ENCODE measurements around the gene KCNT2. TPM values are rescaled to one million over a fixed set of nuclear protein-coding genes. Genes with fewer than 3 reads are reported as not detected.
A peak's percentile ranks its signal among the peaks of the same experiment; 100 is the strongest.
"Not testable (repeated sequence)": the region's sequence is repeated elsewhere in the genome, so short reads cannot be mapped to it uniquely, and the experiment has no call there.

The KCNT2 gene
- total RNA-seq: not detected

DNA sequence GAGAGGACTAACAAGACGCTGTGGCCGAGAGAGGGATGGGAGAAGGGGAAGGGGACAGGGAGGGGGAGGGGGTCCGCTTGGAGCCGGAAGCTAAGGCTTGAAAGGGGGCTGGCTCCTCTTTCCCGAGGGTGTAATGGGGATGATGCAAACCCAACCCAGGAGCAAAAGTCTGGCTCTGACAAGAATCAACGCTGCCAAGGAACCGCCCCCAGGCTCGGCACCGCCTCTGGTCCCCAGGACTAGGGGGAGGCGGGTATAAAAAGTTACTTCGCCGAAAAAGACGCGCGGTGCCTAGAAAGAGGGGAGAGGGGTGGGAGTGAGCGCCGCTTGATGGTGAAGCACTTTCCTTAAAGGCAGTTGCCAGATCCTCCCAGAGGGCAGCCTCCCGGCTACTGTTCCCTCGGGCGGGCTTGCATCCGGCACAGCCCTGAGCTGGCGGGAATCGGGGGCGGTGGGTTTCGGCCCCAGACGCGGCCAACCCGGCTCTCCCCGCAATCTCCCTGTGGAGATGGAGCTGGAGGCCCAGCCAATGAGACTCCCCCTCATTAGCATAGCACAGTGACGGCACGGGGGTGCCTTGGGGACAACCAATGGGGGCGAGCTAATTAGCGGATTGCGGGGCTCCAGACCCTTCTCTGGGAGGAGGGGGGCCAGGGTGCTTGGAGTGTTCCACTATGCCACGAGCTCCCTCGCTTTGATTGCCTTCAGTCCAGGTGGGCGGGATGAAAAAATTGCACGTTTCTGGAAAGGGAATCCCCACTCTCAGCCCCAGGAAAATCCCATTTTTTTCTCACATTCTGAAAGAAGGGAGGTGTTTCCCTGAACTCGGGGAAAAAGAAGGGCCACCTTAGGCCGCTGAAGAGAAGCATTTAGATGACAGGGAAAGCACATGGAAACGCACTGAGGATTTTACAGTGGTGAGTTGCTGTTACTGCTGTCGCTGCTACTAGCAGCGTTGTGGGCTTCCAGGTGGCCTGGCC, at the start of gene KCNT2:
KCNT2 (minus strand) TSS at position 51 of the 980 bp plus-strand sequence. CDS start 131 bp downstream, outside the sequence.
- ATAC-seq: peak; percentile 33
- H3K36me3 Mint-ChIP-seq: no peaks in the 10 kb centered on the region
- peak within 1 kb of the TSS; percentile 53 for H3K4me3 Mint-ChIP-seq
- no peak within 1 kb of the TSS for H3K27ac Mint-ChIP-seq
- H3K4me1 Mint-ChIP-seq: peaks cover 6% of the 10 kb centered on the region
- DNase-seq: no peak
- peaks cover 61% of the 10 kb centered on the region for H3K27me3 Mint-ChIP-seq
- H3K9me3 Mint-ChIP-seq (ENCODE audit: low read depth): no peaks in the 10 kb centered on the region
- CTCF ChIA-PET: interaction anchor here (1.1 kb wide), 1 partner anchor 18 kb away, joined by 3 read pairs; no protein-coding TSS in a partner anchor

DNA sequence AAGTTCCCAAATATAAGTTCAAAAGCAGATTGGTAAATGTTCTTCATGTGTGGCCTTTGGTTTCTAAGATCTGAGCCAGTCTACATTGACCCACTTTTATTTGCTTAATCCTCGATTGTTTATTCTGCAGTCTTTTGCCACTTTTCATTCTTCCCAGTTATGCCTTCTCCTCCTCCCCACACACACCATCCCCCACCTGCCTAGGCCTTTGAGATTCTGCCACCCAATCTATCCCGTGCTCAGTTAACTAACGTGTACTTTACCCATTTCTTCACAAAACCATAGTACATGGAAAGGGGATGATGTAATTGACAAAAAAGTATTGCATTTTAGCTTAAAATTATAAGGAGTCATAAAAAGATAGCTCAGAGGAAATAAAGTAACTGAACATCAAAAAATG, 47.3 kb upstream of the KCNT2 start:
- CTCF ChIA-PET: no interaction called here
- Mint-ChIP-seq H3K4me3 (no peak overlapping the region), H3K9me3 (ENCODE audit: low read depth) (no peaks in the 10 kb centered on the region), H3K27ac (no peak overlapping the region), H3K4me1 (peaks cover 23% of the 10 kb centered on the region), H3K27me3 (no peaks in the 10 kb centered on the region), H3K36me3 (no peaks in the 10 kb centered on the region)
- no peak for DNase-seq
- no peak for ATAC-seq

DNA sequence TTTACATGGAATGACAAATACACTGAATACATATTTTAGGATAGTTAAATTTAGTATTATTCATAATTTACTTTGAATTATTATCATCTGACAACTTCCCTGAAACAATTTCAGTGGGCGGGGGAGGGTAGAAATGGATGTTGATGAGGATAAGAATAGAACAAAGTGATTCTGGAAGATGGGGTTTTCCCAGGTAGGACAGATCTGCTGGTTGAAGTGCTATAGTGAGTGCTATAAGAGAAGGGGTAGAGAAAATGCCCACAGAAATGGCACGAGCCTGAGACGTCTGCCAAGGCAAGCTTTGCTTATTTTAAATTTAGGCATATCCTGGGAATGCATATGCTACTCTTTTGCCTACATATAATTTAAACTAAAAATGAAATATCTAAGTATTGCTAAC, 46.8 kb upstream of the KCNT2 start:
- H3K4me1 Mint-ChIP-seq: peaks cover 20% of the 10 kb centered on the region
- DNase-seq (no peak), ATAC-seq (no peak)
- no peak overlapping the region for H3K4me3 Mint-ChIP-seq
- H3K9me3 Mint-ChIP-seq (ENCODE audit: low read depth): no peaks in the 10 kb centered on the region
- H3K36me3 Mint-ChIP-seq: no peaks in the 10 kb centered on the region
- H3K27ac Mint-ChIP-seq: no peak overlapping the region
- CTCF ChIA-PET: no interaction called here
- no peaks in the 10 kb centered on the region for H3K27me3 Mint-ChIP-seq

DNA sequence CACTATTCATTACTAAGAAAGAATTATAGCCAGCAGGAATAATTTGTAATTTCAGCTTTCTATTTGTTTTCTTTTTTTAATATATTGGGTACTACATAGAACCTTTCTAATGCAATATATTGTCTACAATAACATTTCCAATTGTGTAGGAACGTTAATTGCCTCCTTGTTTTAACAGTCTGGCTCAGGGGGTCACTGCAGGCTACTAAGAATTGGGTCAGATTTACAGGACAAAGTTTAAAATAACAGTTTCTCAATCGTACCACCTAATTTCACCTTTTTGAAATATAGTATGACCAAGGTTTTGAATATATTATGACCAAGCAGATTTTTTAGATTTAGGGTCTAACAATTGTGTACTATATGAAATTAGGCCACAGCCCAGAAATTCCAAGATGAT, 46.0 kb upstream of the KCNT2 start:
- Mint-ChIP-seq H3K9me3 (ENCODE audit: low read depth) (no peaks in the 10 kb centered on the region), H3K4me1 (peaks cover 22% of the 10 kb centered on the region), H3K36me3 (no peaks in the 10 kb centered on the region), H3K27me3 (no peaks in the 10 kb centered on the region), H3K4me3 (no peak overlapping the region), H3K27ac (no peak overlapping the region)
- CTCF ChIA-PET: no interaction called here
- ATAC-seq (no peak), DNase-seq (no peak)

- CTCF ChIA-PET: interaction anchor here (1.7 kb wide), 1 partner anchor 9 kb away, joined by 5 read pairs; no protein-coding TSS in a partner anchor
- peaks cover 22% of the 10 kb centered on the region for H3K4me1 Mint-ChIP-seq
- no peaks in the 10 kb centered on the region for H3K9me3 Mint-ChIP-seq (ENCODE audit: low read depth)
- DNase-seq (no peak), ATAC-seq (peak; percentile 71)
- H3K27me3 Mint-ChIP-seq: peaks cover 4% of the 10 kb centered on the region
- H3K27ac Mint-ChIP-seq: peak within 1 kb of the TSS; percentile 58
- H3K4me3 Mint-ChIP-seq: peak within 1 kb of the TSS; percentile 72
- no peaks in the 10 kb centered on the region for H3K36me3 Mint-ChIP-seq
Observed at GRCh38 chr1:196651637-196652215, 43.5 kb upstream of the KCNT2 start, which contains the start of gene CFH. Gene CFH, plus strand, starts transcription at chr1:196652043. Its CDS starts 75 bp downstream, at chr1:196652118.

DNA sequence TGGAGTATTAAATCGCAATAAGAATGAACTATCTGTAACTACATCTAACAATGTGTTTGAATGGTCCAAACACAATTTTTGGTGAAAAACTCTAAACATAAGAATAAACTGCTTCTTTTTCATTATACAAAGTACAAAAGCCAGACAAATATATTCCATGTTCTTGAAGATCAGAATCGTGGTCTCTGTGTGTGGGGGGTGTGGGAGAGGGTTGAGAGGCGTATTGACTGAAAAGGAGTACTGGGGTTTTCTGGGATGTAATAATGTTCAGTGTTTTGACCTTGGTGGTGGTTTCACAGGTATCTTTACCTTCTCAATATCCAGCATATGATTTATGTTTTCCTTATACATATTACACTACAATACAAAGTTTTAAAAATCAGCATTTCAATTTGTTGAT, 42.8 kb upstream of the KCNT2 start:
- CTCF ChIA-PET: interaction anchor here (1.7 kb wide), 1 partner anchor 10 kb away, joined by 5 read pairs; no protein-coding TSS in a partner anchor
- Mint-ChIP-seq H3K9me3 (ENCODE audit: low read depth) (no peaks in the 10 kb centered on the region), H3K27ac (no peak overlapping the region), H3K4me3 (no peak overlapping the region), H3K4me1 (peaks cover 22% of the 10 kb centered on the region), H3K27me3 (peaks cover 4% of the 10 kb centered on the region), H3K36me3 (no peaks in the 10 kb centered on the region)
- ATAC-seq (no peak), DNase-seq (no peak)

DNA sequence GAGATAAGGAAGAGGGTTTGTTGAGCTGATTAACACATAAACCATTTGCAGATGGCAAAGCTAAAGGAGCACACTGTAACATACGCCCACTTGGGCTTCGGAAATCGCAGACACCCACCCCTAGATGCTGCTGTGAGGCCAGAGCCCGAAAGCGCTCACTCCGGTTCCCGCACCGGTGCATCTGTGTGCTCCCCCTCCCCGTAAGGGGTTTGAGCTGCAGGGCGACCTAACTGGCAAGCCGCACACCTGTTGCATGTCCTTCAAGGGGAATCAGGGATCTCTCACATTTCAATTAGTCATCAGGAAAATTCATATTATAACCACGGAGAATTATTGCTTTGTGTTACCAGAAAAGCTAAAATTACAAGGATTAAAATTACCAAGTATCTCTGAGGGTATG, 42.2 kb upstream of the KCNT2 start:
- peaks cover 19% of the 10 kb centered on the region for H3K4me1 Mint-ChIP-seq
- CTCF ChIA-PET: no interaction called here
- no peak for ATAC-seq
- no peak for DNase-seq
- no peak overlapping the region for H3K27ac Mint-ChIP-seq
- H3K27me3 Mint-ChIP-seq: peaks cover 4% of the 10 kb centered on the region
- H3K9me3 Mint-ChIP-seq (ENCODE audit: low read depth): no peaks in the 10 kb centered on the region
- H3K36me3 Mint-ChIP-seq: no peaks in the 10 kb centered on the region
- H3K4me3 Mint-ChIP-seq: no peak overlapping the region

- no peak for ATAC-seq
- no peaks in the 10 kb centered on the region for H3K9me3 Mint-ChIP-seq (ENCODE audit: low read depth)
- H3K36me3 Mint-ChIP-seq: no peaks in the 10 kb centered on the region
- peaks cover 4% of the 10 kb centered on the region for H3K27me3 Mint-ChIP-seq
- peaks cover 19% of the 10 kb centered on the region for H3K4me1 Mint-ChIP-seq
- H3K27ac Mint-ChIP-seq: no peak overlapping the region
- H3K4me3 Mint-ChIP-seq: no peak overlapping the region
- no peak for DNase-seq
- CTCF ChIA-PET: no interaction called here
Observed at GRCh38 chr1:196649990-196650389, 41.8 kb upstream of the KCNT2 start.

GRCh38 chr1:196640976-196641375, 32.7 kb upstream of the KCNT2 start:
- Mint-ChIP-seq H3K9me3 (ENCODE audit: low read depth) (no peaks in the 10 kb centered on the region), H3K27ac (no peak overlapping the region), H3K4me1 (no peaks in the 10 kb centered on the region), H3K36me3 (no peaks in the 10 kb centered on the region), H3K27me3 (peaks cover 16% of the 10 kb centered on the region), H3K4me3 (no peak overlapping the region)
- ATAC-seq: no peak
- CTCF ChIA-PET: interaction anchor here (1.2 kb wide), 1 partner anchor 21 kb away, joined by 4 read pairs; no protein-coding TSS in a partner anchor
- DNase-seq: no peak

GRCh38 chr1:196639291-196639690, 31.1 kb upstream of the KCNT2 start:
- H3K4me1 Mint-ChIP-seq; ATAC-seq; H3K9me3 Mint-ChIP-seq (ENCODE audit: low read depth); CTCF ChIA-PET; H3K4me3 Mint-ChIP-seq; DNase-seq; H3K36me3 Mint-ChIP-seq; H3K27me3 Mint-ChIP-seq; H3K27ac Mint-ChIP-seq: not testable (repeated sequence)

GRCh38 chr1:196638466-196638865, 30.2 kb upstream of the KCNT2 start:
- DNase-seq: no peak
- no peaks in the 10 kb centered on the region for H3K36me3 Mint-ChIP-seq
- H3K27ac Mint-ChIP-seq: no peak overlapping the region
- CTCF ChIA-PET: no interaction called here
- no peaks in the 10 kb centered on the region for H3K4me1 Mint-ChIP-seq
- peaks cover 5% of the 10 kb centered on the region for H3K27me3 Mint-ChIP-seq
- no peaks in the 10 kb centered on the region for H3K9me3 Mint-ChIP-seq (ENCODE audit: low read depth)
- ATAC-seq: no peak
- H3K4me3 Mint-ChIP-seq: no peak overlapping the region

- DNase-seq (no peak), ATAC-seq (no peak)
- CTCF ChIA-PET: no interaction called here
- no peaks in the 10 kb centered on the region for H3K4me1 Mint-ChIP-seq
- no peaks in the 10 kb centered on the region for H3K9me3 Mint-ChIP-seq (ENCODE audit: low read depth)
- no peaks in the 10 kb centered on the region for H3K36me3 Mint-ChIP-seq
- no peak overlapping the region for H3K27ac Mint-ChIP-seq
- no peak overlapping the region for H3K4me3 Mint-ChIP-seq
- peaks cover 2% of the 10 kb centered on the region for H3K27me3 Mint-ChIP-seq
Observed at GRCh38 chr1:196637606-196638005, 29.4 kb upstream of the KCNT2 start.

DNA sequence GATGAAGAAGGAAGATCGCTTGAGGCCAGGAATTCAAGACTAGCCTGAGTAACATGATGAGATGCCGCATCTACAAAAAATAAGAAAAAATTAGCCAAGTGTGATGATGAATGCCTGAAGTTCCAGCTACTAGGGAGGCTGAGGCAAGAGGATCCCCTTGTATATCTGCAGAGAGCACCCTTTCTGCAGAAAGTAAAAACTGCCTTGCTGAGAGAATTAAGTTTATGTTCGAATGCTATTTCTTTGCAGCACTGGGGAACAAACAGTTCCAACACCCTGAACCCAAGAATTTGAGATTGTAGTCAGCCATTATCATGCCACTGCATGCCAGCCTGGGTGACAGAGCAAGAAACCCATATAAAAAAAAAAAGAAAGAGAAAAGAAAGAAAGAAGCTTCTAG, 20.6 kb upstream of the KCNT2 start:
- H3K9me3 Mint-ChIP-seq (ENCODE audit: low read depth): peaks cover 3% of the 10 kb centered on the region

DNA sequence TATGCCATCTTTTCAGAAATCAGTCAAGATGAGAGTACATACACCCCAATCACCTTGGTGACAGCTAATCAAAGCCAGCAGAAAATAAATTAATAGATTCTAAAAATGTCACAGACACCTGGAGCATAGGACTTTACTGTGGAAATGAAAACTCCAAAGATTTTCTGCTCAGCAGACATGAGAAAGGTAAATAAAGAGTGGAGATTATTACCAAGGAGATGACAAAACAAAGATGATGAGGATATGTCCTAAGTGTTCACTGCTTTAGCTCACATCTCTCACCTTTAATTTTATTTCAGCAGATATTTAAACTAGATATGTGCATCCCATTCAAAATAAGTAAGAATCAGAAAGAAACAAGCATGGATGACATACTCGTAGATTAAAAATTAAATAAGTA, 14.8 kb upstream of the KCNT2 start:
- H3K36me3 Mint-ChIP-seq: no peaks in the 10 kb centered on the region
- DNase-seq (no peak), ATAC-seq (no peak)
- H3K4me1 Mint-ChIP-seq: no peaks in the 10 kb centered on the region
- CTCF ChIA-PET: no interaction called here
- no peaks in the 10 kb centered on the region for H3K27me3 Mint-ChIP-seq
- H3K27ac Mint-ChIP-seq: no peak overlapping the region
- H3K4me3 Mint-ChIP-seq: no peak overlapping the region
- H3K9me3 Mint-ChIP-seq (ENCODE audit: low read depth): no peaks in the 10 kb centered on the region

More for the DNA sequence above, 20.6 kb upstream of the KCNT2 start:
- no peaks in the 10 kb centered on the region for H3K4me1 Mint-ChIP-seq
- CTCF ChIA-PET: no interaction called here
- no peaks in the 10 kb centered on the region for H3K27me3 Mint-ChIP-seq
- no peak overlapping the region for H3K4me3 Mint-ChIP-seq
- no peak overlapping the region for H3K27ac Mint-ChIP-seq
- ATAC-seq (no peak), DNase-seq (no peak)
- no peaks in the 10 kb centered on the region for H3K36me3 Mint-ChIP-seq
